ENCODE measurements around the gene SGK1.
"Not testable (repeated sequence)": the region's sequence is repeated elsewhere in the genome, so short reads cannot be mapped to it uniquely, and the experiment has no call there.

Gene SGK1

GRCh38 chr6:134258849-134259306, 59.0 kb downstream of the SGK1 start:
- Histone ChIP-seq H3K4me3 (no peak overlapping the region), H3K36me3 (ENCODE audit: insufficient read depth, low read length) (no peaks in the 10 kb centered on the region), H3K9me3 (ENCODE audit: low read depth, low read length) (no peaks in the 10 kb centered on the region), H3K9ac (ENCODE audit: insufficient read length) (no peak overlapping the region), H3K27ac (no peak overlapping the region)
- no peak for DNase-seq (ENCODE audit: low read depth, low spot score)
- TF ChIP-seq POLR2AphosphoS5 (IDR thresholded peaks at IDR 0.05; ENCODE audit: borderline replicate concordance, low read depth, low read length) = no peak

DNA sequence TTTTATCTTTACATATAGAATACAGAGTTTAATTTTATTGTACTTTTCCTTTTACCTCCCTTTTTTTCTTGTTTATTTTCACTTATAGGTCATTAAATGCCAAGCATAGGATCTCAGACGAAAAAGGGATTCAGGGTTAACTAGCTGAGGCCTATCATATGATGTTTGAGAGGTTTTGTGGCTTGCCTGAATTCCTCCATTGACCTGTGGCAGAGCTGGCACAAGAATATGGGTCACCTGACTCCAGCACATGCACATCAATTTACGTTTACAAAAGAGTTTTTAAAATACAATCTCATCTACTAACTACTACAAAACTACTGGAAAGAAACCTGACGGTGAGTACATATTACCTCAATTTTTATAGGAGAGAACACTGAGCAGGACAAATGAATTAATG, 60.4 kb downstream of the SGK1 start:
- Histone ChIP-seq H3K4me3 (no peak overlapping the region), H3K27ac (no peak overlapping the region), H3K9me3 (ENCODE audit: low read depth, low read length) (no peaks in the 10 kb centered on the region), H3K36me3 (ENCODE audit: insufficient read depth, low read length) (no peaks in the 10 kb centered on the region), H3K9ac (ENCODE audit: insufficient read length) (no peak overlapping the region)
- DNase-seq (ENCODE audit: low read depth, low spot score) = no peak
- TF ChIP-seq EZH2 (IDR thresholded peaks at IDR 0.05) = no peak
- TF ChIP-seq POLR2AphosphoS5 (IDR thresholded peaks at IDR 0.05; ENCODE audit: borderline replicate concordance, low read depth, low read length) = no peak
- no peak for TF ChIP-seq FOXP2 (optimal IDR thresholded peaks at IDR 0.05; ENCODE audit: control extremely low read depth, extremely low read length, insufficient read depth)

- TF ChIP-seq EZH2 (IDR thresholded peaks at IDR 0.05) (no peak), FOXP2 (optimal IDR thresholded peaks at IDR 0.05; ENCODE audit: control extremely low read depth, extremely low read length, insufficient read depth) (no peak), POLR2AphosphoS5 (IDR thresholded peaks at IDR 0.05; ENCODE audit: borderline replicate concordance, low read depth, low read length) (no peak)
- H3K36me3 ChIP-seq (ENCODE audit: insufficient read depth, low read length) = no peaks in the 10 kb centered on the region
- DNase-seq (ENCODE audit: low read depth, low spot score) = no peak
- no peak overlapping the region for H3K4me3 ChIP-seq
- H3K9ac ChIP-seq (ENCODE audit: insufficient read length) = no peak overlapping the region
- no peaks in the 10 kb centered on the region for H3K9me3 ChIP-seq (ENCODE audit: low read depth, low read length)
- H3K27ac ChIP-seq = no peak overlapping the region
These were observed 61.0 kb downstream of the SGK1 start for GRCh38 chr6:134256862-134257261.

GRCh38 chr6:134255280-134255679, 62.6 kb downstream of the SGK1 start:
- H3K27ac ChIP-seq; H3K9me3 ChIP-seq (ENCODE audit: low read depth, low read length); DNase-seq (ENCODE audit: low read depth, low spot score); H3K4me3 ChIP-seq; H3K9ac ChIP-seq (ENCODE audit: insufficient read length); H3K36me3 ChIP-seq (ENCODE audit: insufficient read depth, low read length): not testable (repeated sequence)

- H3K36me3 ChIP-seq (ENCODE audit: insufficient read depth, low read length) = no peaks in the 10 kb centered on the region
- no peak overlapping the region for H3K4me3 ChIP-seq
- H3K9ac ChIP-seq (ENCODE audit: insufficient read length) = no peak overlapping the region
- H3K27ac ChIP-seq = peak overlapping the region; percentile 72
- DNase-seq (ENCODE audit: low read depth, low spot score) = no peak
- no peak for TF ChIP-seq POLR2AphosphoS5 (IDR thresholded peaks at IDR 0.05; ENCODE audit: borderline replicate concordance, low read depth, low read length)
- no peak for TF ChIP-seq EZH2 (IDR thresholded peaks at IDR 0.05)
- TF ChIP-seq FOXP2 (optimal IDR thresholded peaks at IDR 0.05; ENCODE audit: control extremely low read depth, extremely low read length, insufficient read depth) = no peak
- H3K9me3 ChIP-seq (ENCODE audit: low read depth, low read length) = no peaks in the 10 kb centered on the region
These were observed 63.8 kb downstream of the SGK1 start for GRCh38 chr6:134254118-134254517.

DNA sequence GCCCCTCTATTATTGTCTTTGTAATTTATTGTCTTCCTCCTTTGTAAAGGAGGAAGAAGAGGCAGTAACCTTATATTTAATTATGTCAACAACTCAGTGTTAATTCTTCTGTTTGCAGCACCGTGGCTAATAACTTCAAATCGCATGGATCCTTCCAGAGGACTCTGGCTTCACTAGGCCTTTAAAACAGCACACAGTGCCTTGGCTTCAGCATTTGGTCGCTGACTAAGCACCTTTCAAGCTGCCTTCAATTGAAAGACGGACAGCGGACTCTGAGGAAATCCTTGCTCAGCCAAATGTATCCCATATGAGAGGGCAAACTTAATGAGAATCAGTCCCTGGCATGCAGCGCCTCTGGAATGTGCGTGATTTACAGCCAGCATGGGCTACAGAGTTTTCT, 64.2 kb downstream of the SGK1 start:
- Histone ChIP-seq H3K9me3 (ENCODE audit: low read depth, low read length) (no peaks in the 10 kb centered on the region), H3K4me3 (peak overlapping the region; percentile 44), H3K36me3 (ENCODE audit: insufficient read depth, low read length) (no peaks in the 10 kb centered on the region), H3K9ac (ENCODE audit: insufficient read length) (peak overlapping the region; percentile 39), H3K27ac (peak overlapping the region; percentile 72)
- TF ChIP-seq EZH2 (IDR thresholded peaks at IDR 0.05) (no peak), POLR2AphosphoS5 (IDR thresholded peaks at IDR 0.05; ENCODE audit: borderline replicate concordance, low read depth, low read length) (no peak), FOXP2 (optimal IDR thresholded peaks at IDR 0.05; ENCODE audit: control extremely low read depth, extremely low read length, insufficient read depth) (no peak)
- DNase-seq (ENCODE audit: low read depth, low spot score) = peak; percentile 20

DNA sequence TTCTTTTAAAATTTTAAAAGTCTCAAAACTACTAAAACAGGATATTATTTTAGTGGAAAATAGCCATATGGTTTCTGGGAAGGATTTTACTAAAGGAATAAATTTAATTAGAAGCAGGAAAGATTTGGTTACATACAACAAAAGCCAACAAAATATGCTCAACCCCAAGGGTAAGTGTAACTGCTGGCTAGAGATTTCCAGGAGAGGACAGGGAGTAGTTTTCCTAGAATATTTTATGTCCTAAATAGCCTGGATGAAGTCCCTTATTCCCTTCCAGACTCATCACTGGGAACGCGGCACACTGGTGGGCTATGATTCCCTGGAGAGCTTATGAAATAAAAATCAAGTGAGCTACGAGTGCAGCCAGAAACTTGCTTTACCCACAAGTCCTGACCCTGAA, 66.6 kb downstream of the SGK1 start:
- TF ChIP-seq EZH2 (IDR thresholded peaks at IDR 0.05) (no peak), POLR2AphosphoS5 (IDR thresholded peaks at IDR 0.05; ENCODE audit: borderline replicate concordance, low read depth, low read length) (no peak), FOXP2 (optimal IDR thresholded peaks at IDR 0.05; ENCODE audit: control extremely low read depth, extremely low read length, insufficient read depth) (no peak)
- 0 out of 2 replicates have a peak overlapping the region, but pooled peaks have one; percentile 11 for H3K27ac ChIP-seq
- no peak overlapping the region for H3K4me3 ChIP-seq
- no peak for DNase-seq (ENCODE audit: low read depth, low spot score)
- H3K36me3 ChIP-seq (ENCODE audit: insufficient read depth, low read length) = no peaks in the 10 kb centered on the region
- no peaks in the 10 kb centered on the region for H3K9me3 ChIP-seq (ENCODE audit: low read depth, low read length)
- H3K9ac ChIP-seq (ENCODE audit: insufficient read length) = no peak overlapping the region

GRCh38 chr6:134250776-134251175, 67.1 kb downstream of the SGK1 start:
- H3K9ac ChIP-seq (ENCODE audit: insufficient read length) = no peak overlapping the region
- no peaks in the 10 kb centered on the region for H3K9me3 ChIP-seq (ENCODE audit: low read depth, low read length)
- H3K27ac ChIP-seq = no peak overlapping the region
- no peaks in the 10 kb centered on the region for H3K36me3 ChIP-seq (ENCODE audit: insufficient read depth, low read length)
- no peak for TF ChIP-seq EZH2 (IDR thresholded peaks at IDR 0.05)
- no peak for TF ChIP-seq FOXP2 (optimal IDR thresholded peaks at IDR 0.05; ENCODE audit: control extremely low read depth, extremely low read length, insufficient read depth)
- TF ChIP-seq POLR2AphosphoS5 (IDR thresholded peaks at IDR 0.05; ENCODE audit: borderline replicate concordance, low read depth, low read length) = no peak
- H3K4me3 ChIP-seq = no peak overlapping the region
- DNase-seq (ENCODE audit: low read depth, low spot score) = no peak

GRCh38 chr6:134249759-134250602, 67.9 kb downstream of the SGK1 start:
- no peak for TF ChIP-seq POLR2AphosphoS5 (IDR thresholded peaks at IDR 0.05; ENCODE audit: borderline replicate concordance, low read depth, low read length)
- TF ChIP-seq FOXP2 (optimal IDR thresholded peaks at IDR 0.05; ENCODE audit: control extremely low read depth, extremely low read length, insufficient read depth) = no peak
- TF ChIP-seq EZH2 (IDR thresholded peaks at IDR 0.05) = no peak
- Histone ChIP-seq H3K9ac (ENCODE audit: insufficient read length) (no peak overlapping the region), H3K9me3 (ENCODE audit: low read depth, low read length) (no peaks in the 10 kb centered on the region), H3K4me3 (no peak overlapping the region), H3K27ac (no peak overlapping the region), H3K36me3 (ENCODE audit: insufficient read depth, low read length) (no peaks in the 10 kb centered on the region)
- no peak for DNase-seq (ENCODE audit: low read depth, low spot score)
